Upper lobe of right lung (tissue), 1 donor: ENCODE results near the gene HSP90B1. TPM values are rescaled to one million over a fixed set of nuclear protein-coding genes. Genes with fewer than 3 reads are reported as not detected.

Experiments used
- ATAC-seq: fragments of 200-7000 bp; cut with Tn5 transposase; one replicate; pipeline ENCODE4 v1.9.1; 2020; ENCODE audit warnings: mild to moderate bottlenecking, moderate library complexity
- DNase-seq: peaks from one replicate; pipeline ENCODE4 v3.0.0-alpha.2; 2020
- H3K27ac ChIP-seq: fragments of 200-600 bp; one replicate; pipeline ENCODE4 v1.8.0; 2022
- H3K27me3 ChIP-seq: fragments of 200-600 bp; one replicate; pipeline ENCODE4 v1.8.0; 2022; ENCODE audit warnings: mild to moderate bottlenecking
- H3K36me3 ChIP-seq: fragments of 200-600 bp; one replicate; pipeline ENCODE4 v1.8.0; 2022
- H3K4me1 ChIP-seq: fragments of 200-600 bp; one replicate; pipeline ENCODE4 v1.8.0; 2022
- H3K4me3 ChIP-seq: fragments of 200-600 bp; one replicate; pipeline ENCODE4 v1.8.0; 2022; ENCODE audit warnings: mild to moderate bottlenecking
- H3K9me3 ChIP-seq: fragments of 200-600 bp; one replicate; pipeline ENCODE4 v1.8.0; 2022
- intact Hi-C: fragments of 100-400 bp; cut with DNase I; formaldehyde crosslinking; loops from one replicate; pipeline ENCODE4 v1.11.0; 2022
- total RNA-seq: library from RNA; stranded (reverse); fragmentation: NEBNext Ultra II Directional; extraction: Animal tissue kit (Norgen Biotek cat#: 25700); gene quantifications from one replicate; pipeline ENCODE4 v1.2.1, GENCODE V29; 2021
- TF ChIP-seq, protein P1 (sequence below): fragments of 200-600 bp; IDR thresholded peaks from one replicate; pipeline ENCODE4 v1.8.0; 2022; ENCODE audit warnings: antibody characterized with exemption
- donor health status: DM: no; HTN: yes; CAD: no; lungs with severe emphysema.

The HSP90B1 gene
- total RNA-seq, 1 donor from 2014 or later: 676 TPM

DNA sequence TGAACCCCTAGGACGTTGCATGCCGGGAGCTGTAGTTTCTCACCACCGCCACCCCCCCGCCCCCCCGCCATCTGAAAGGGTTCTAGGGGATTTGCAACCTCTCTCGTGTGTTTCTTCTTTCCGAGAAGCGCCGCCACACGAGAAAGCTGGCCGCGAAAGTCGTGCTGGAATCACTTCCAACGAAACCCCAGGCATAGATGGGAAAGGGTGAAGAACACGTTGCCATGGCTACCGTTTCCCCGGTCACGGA lies 501 bp upstream of the HSP90B1 start:
- H3K36me3 ChIP-seq: peaks cover 23% of the 10 kb centered on the region
- no peak for ATAC-seq
- H3K27me3 ChIP-seq: no peaks in the 10 kb centered on the region
- peaks cover 25% of the 10 kb centered on the region for H3K4me1 ChIP-seq
- TF ChIP-seq, protein P1, sequence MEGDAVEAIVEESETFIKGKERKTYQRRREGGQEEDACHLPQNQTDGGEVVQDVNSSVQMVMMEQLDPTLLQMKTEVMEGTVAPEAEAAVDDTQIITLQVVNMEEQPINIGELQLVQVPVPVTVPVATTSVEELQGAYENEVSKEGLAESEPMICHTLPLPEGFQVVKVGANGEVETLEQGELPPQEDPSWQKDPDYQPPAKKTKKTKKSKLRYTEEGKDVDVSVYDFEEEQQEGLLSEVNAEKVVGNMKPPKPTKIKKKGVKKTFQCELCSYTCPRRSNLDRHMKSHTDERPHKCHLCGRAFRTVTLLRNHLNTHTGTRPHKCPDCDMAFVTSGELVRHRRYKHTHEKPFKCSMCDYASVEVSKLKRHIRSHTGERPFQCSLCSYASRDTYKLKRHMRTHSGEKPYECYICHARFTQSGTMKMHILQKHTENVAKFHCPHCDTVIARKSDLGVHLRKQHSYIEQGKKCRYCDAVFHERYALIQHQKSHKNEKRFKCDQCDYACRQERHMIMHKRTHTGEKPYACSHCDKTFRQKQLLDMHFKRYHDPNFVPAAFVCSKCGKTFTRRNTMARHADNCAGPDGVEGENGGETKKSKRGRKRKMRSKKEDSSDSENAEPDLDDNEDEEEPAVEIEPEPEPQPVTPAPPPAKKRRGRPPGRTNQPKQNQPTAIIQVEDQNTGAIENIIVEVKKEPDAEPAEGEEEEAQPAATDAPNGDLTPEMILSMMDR: no peak
- DNase-seq: no peak
- H3K4me3 ChIP-seq: peak overlapping the region; percentile 60
- H3K27ac ChIP-seq: peak overlapping the region; percentile 97
- intact Hi-C loops: no loop called here
- no peaks in the 10 kb centered on the region for H3K9me3 ChIP-seq

DNA sequence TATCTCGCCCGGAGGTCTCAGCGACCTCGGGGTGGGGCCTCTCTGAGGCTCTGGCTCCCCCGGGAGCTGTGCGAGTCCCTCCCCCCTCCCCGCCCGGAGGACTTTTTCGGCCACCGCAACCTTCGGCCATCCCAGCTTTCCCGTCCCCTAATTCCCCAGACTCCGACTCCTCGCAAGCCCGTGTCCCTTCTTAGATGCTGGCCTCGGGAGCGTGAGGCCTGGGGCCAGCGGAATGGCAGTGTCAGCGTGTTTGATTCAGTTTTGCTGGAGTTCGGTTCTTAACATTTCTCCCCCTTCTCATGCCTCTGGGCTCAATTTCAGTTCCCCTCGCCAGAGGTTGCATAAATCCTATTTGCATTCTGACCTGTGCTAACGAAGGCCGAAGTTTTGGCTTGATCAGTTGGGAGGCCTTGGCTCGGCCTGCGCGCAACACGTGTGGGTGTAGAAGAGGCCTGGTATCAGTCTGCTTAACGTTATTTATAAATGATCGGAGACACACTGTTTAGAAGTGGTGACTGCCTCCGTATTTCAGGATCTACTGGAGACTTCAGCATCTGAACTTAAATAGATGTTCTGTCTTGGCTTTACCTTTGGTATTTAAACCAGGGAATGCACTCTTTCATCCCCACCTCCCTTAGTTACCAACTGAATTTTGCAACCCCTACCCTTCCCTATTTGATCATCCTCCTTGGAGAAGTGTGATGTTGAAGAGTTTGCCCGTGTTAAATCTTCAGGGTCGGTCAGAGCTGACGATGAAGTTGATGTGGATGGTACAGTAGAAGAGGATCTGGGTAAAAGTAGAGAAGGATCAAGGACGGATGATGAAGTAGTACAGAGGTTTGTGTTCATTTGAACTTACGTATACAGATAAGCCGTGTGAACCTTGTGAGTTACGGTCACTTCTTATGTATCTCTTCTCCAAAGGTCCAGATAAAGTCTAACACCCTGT lies 851 bp downstream of the HSP90B1 start:
- peaks cover 36% of the 10 kb centered on the region for H3K36me3 ChIP-seq
- H3K4me1 ChIP-seq: peaks cover 38% of the 10 kb centered on the region
- no peaks in the 10 kb centered on the region for H3K27me3 ChIP-seq
- ATAC-seq (peak; percentile 0), DNase-seq (peak; percentile 69)
- intact Hi-C loops: no loop called here
- TF ChIP-seq, protein P1: no peak
- H3K9me3 ChIP-seq: no peaks in the 10 kb centered on the region
- peak overlapping the region; percentile 86 for H3K4me3 ChIP-seq
- H3K27ac ChIP-seq: peak overlapping the region; percentile 88

DNA sequence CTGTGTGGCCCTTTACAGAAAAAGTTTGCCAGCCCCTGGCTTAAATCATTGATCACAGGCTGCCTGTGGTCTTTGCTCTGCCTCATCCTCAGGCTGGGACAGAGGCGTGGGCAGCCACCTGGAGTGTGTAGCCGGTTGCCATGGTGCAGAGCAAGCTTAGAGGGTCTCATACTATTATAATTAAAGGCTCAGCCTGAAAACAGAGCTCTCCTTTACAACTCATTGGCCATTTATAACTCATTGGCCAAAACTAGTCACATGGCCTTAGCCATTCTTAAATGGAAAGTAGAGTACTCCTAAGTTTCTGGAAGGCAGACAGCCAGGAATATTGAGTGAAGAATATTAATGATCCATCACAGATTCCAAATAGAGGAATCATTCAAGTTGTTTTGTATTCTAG lies 3.0 kb downstream of the HSP90B1 start:
- ATAC-seq (no peak), DNase-seq (no peak)
- Histone ChIP-seq H3K27ac (no peak overlapping the region), H3K4me3 (peak overlapping the region; percentile 86), H3K27me3 (no peaks in the 10 kb centered on the region), H3K36me3 (peaks cover 58% of the 10 kb centered on the region), H3K9me3 (no peaks in the 10 kb centered on the region), H3K4me1 (peaks cover 39% of the 10 kb centered on the region)
- intact Hi-C loops: no loop called here
- TF ChIP-seq, protein P1: no peak

DNA sequence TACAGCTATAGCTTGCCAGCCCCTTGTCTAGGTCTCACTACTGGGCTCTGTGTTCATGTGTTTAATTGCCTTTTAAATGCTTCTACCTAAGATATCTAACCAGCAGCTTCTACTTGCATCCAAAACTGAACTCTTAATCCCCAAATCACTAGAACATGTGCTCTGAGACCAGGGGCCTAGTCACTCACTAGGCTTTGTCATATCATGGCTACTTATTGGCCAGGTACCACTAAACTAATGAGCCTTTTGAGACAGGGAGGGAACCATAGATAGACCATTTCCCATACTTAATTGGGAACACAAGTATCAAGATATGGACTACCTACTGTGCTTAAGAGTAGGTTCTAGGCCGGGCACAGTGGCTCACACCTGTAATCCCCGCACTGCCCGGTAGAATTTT lies 6.5 kb downstream of the HSP90B1 start:
- H3K4me1 ChIP-seq: peaks cover 32% of the 10 kb centered on the region
- intact Hi-C loops: no loop called here
- no peaks in the 10 kb centered on the region for H3K9me3 ChIP-seq
- H3K36me3 ChIP-seq: peaks cover 93% of the 10 kb centered on the region
- TF ChIP-seq, protein P1: no peak
- ATAC-seq (no peak), DNase-seq (no peak)
- no peaks in the 10 kb centered on the region for H3K27me3 ChIP-seq
- H3K4me3 ChIP-seq: no peak overlapping the region
- H3K27ac ChIP-seq: no peak overlapping the region

DNA sequence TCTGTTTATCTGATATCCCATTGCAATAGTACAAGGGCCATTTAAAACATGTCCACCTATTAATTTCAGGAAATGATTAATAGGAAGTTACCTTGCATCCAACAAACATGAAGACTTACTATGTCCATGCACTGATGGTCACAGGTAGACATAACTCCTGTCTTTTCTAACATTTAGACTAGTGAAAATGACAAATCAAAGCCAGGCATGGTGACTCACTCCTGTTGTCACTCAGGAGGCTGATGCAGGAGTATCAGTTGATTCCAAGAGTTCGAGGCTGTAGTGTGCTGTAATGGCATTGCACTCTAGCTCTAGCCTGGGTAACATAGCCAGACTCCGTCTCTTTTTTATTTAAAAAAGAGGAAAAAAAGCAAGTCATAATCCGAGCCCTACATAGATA lies 14.8 kb downstream of the HSP90B1 start:
- intact Hi-C loops: no loop called here
- H3K27ac ChIP-seq: no peak overlapping the region
- no peak for DNase-seq
- H3K9me3 ChIP-seq: no peaks in the 10 kb centered on the region
- no peak overlapping the region for H3K4me3 ChIP-seq
- no peaks in the 10 kb centered on the region for H3K27me3 ChIP-seq
- H3K36me3 ChIP-seq: peaks cover 100% of the 10 kb centered on the region
- H3K4me1 ChIP-seq: no peaks in the 10 kb centered on the region
- TF ChIP-seq, protein P1: no peak
- ATAC-seq: no peak
